HG03135 (cell line): ENCODE measurements around the gene SPRED2.
A peak's percentile ranks its signal among the peaks of the same experiment; 100 is the strongest.

Source experiments
- ATAC-seq: cut with Tn5 transposase; IDR thresholded peaks from one replicate; pipeline ENCODE4 v1.9.1; 2021; ENCODE audit warnings: mild to moderate bottlenecking, moderate library complexity; ENCODE audit not compliant: unreplicated experiment

Gene SPRED2

GRCh38 chr2:65388596-65389390, 43.6 kb downstream of the SPRED2 start:
- no peak for ATAC-seq

- peak; percentile 67 for ATAC-seq
Measured at GRCh38 chr2:65388051-65388531, 44.3 kb downstream of the SPRED2 start.

GRCh38 chr2:65386989-65387388, 45.4 kb downstream of the SPRED2 start:
- ATAC-seq = no peak

- no peak for ATAC-seq
Measured at GRCh38 chr2:65386344-65386743, 46.1 kb downstream of the SPRED2 start.

GRCh38 chr2:65383541-65384488, 48.6 kb downstream of the SPRED2 start:
- no peak for ATAC-seq

- ATAC-seq = peak; percentile 83
Measured at GRCh38 chr2:65382776-65383357, 49.5 kb downstream of the SPRED2 start.

- ATAC-seq = no peak
Measured at GRCh38 chr2:65382323-65382722, 50.1 kb downstream of the SPRED2 start.

GRCh38 chr2:65381607-65382051, 50.8 kb downstream of the SPRED2 start:
- ATAC-seq = no peak

- no peak for ATAC-seq
Measured at GRCh38 chr2:65380255-65380654, 52.1 kb downstream of the SPRED2 start.

- ATAC-seq = no peak
Measured at GRCh38 chr2:65379721-65380171, 52.7 kb downstream of the SPRED2 start.

GRCh38 chr2:65379223-65379622, 53.2 kb downstream of the SPRED2 start:
- no peak for ATAC-seq

- no peak for ATAC-seq
Measured at GRCh38 chr2:65378290-65378689, 54.1 kb downstream of the SPRED2 start.

GRCh38 chr2:65377556-65378192, 54.7 kb downstream of the SPRED2 start:
- ATAC-seq = no peak

- ATAC-seq = no peak
Measured at GRCh38 chr2:65375723-65376122, 56.7 kb downstream of the SPRED2 start.

- ATAC-seq = no peak
Measured at GRCh38 chr2:65374999-65375398, 57.4 kb downstream of the SPRED2 start.

- no peak for ATAC-seq
Measured at GRCh38 chr2:65374575-65374974, 57.8 kb downstream of the SPRED2 start.

GRCh38 chr2:65373365-65373918, 59.0 kb downstream of the SPRED2 start:
- ATAC-seq = no peak

- no peak for ATAC-seq
Measured at GRCh38 chr2:65372619-65373018, 59.8 kb downstream of the SPRED2 start.

- ATAC-seq = no peak
Measured at GRCh38 chr2:65371074-65371434, 61.3 kb downstream of the SPRED2 start.

GRCh38 chr2:65370387-65371073, 61.9 kb downstream of the SPRED2 start:
- ATAC-seq = peak; percentile 47
